ENCODE results near the gene MGAT4A. TPM values are rescaled to one million over a fixed set of nuclear protein-coding genes. Genes with fewer than 3 reads are reported as not detected.

Gene MGAT4A
- 0.49 and 2.8 TPM in 2 replicates for total RNA-seq

GRCh38 chr2:98731041-98731893 is at the start of gene MGAT4A:
MGAT4A (minus strand) TSS chr2:98731132; CDS start chr2:98726332, 4,800 bp downstream.

GRCh38 chr2:98608116-98608961 is 122.6 kb downstream of the MGAT4A start, which contains the start of the genes COA5 and UNC50:
COA5 (minus strand) TSS chr2:98608512; CDS start chr2:98608405, 107 bp downstream.
UNC50 (plus strand) TSS chr2:98608589; CDS start chr2:98609760, 1,171 bp downstream.

Other genes starting within 250 kb of the MGAT4A start
- gene COA5, start 122.6 kb downstream of the MGAT4A start, total RNA-seq: 8.5 and 13.4 TPM in 2 replicates
- 26.6 and 30.3 TPM in 2 replicates for gene UNC50, start 122.5 kb downstream of the MGAT4A start, total RNA-seq
- 0.33 and 5.7 TPM in 2 replicates for gene CRACDL, start 205.1 kb upstream of the MGAT4A start, total RNA-seq

Data from mesangial cell (primary cell).